ENCODE results near the gene ATP11C. TPM values are rescaled to one million over a fixed set of nuclear protein-coding genes. Genes with fewer than 3 reads are reported as not detected.

ATP11C gene
- total and polyA plus RNA-seq, 2 donors, result 14.6 to 21.6 TPM

DNA sequence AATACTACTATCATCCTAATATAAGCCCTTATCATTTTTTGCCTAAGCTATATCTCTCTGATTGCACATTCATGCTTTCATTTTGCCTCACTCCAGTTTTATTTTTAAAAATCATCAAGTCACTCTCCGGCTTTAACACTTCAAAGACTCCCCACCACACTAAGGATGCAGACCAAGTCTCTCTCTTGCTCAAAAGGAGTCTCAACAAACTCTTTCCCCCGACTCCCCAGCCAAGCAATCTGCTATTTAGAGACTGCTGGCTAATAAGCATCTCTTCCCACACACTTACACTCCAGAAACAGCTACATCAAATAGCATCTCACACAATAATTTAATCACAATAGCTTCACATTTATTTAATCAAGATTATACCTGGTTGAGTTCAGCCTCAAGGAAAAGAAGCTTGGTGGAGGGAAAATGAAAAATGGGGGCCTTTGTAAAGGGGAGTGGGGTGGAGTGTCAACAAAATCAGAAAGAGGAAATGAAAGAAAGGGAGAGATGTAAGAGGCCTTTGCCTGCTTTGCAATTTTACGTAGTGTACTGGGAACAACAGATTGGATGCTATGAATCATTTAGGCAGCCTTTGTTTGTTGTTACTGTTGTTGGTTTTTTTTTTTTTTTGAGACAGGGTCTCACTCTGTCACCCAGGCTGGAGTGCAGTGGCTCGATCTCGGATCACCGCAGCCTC is 120.8 kb downstream of the ATP11C start:
- Histone ChIP-seq H3K4me3 (ENCODE audit: low read length in 2 of 2) (no peak overlapping the region), H3K9me3 (ENCODE audit: control insufficient read depth in 2 of 2, insufficient read depth in 1 of 2, low read length in 1 of 2) (no peaks in the 10 kb centered on the region), H3K27ac (ENCODE audit: low read depth in 1 of 2, low read length in 1 of 2) (no peak overlapping the region), H3K27me3 (ENCODE audit: control insufficient read depth in 2 of 2, insufficient read depth in 1 of 2, low read length in 1 of 2) (no peaks in the 10 kb centered on the region), H3K4me1 (ENCODE audit: control insufficient read depth in 2 of 2, insufficient read depth in 2 of 2, low read length in 2 of 2) (no peaks in the 10 kb centered on the region), H3K36me3 (ENCODE audit: control insufficient read depth in 2 of 2, insufficient read depth in 2 of 2, low read length in 1 of 2) (peaks cover 0 to 6% of the 10 kb centered on the region in 2 donors)
- no peak for DNase-seq (ENCODE audit: low read depth in 6 of 9, low spot score in 9 of 9)
- 97% methylated on average over 6 of the region's 6 CpGs for WGBS

DNA sequence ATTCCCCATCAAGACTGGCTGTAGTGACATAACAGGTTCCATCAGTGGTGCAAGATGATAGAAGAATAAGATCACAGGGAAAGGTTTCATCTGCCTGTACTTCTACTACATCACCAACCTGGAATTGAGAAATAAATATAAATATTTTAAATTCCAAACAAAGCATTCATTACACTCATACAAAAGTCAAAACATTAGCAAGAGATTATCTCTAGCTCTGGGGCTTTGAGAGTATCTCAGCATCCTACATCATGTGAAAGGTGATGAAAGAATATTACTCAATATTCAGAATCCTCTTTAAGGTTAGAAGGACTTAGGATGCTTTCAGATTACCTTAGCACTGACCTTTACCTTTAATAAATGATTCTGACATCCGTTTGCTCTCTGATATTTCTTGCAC is 128.4 kb downstream of the ATP11C start:
- H3K27me3 ChIP-seq (ENCODE audit: control insufficient read depth in 2 of 2, insufficient read depth in 1 of 2, low read length in 1 of 2), result no peaks in the 10 kb centered on the region
- H3K27ac ChIP-seq (ENCODE audit: low read depth in 1 of 2, low read length in 1 of 2), result no peak overlapping the region
- H3K36me3 ChIP-seq (ENCODE audit: control insufficient read depth in 2 of 2, insufficient read depth in 2 of 2, low read length in 1 of 2), result peaks cover 0 to 4% of the 10 kb centered on the region in 2 donors
- 95% methylated on average over 1 of the region's 1 CpG for WGBS
- no peaks in the 10 kb centered on the region for H3K9me3 ChIP-seq (ENCODE audit: control insufficient read depth in 2 of 2, insufficient read depth in 1 of 2, low read length in 1 of 2)
- no peak overlapping the region for H3K4me3 ChIP-seq (ENCODE audit: low read length in 2 of 2)
- H3K4me1 ChIP-seq (ENCODE audit: control insufficient read depth in 2 of 2, insufficient read depth in 2 of 2, low read length in 2 of 2), result no peaks in the 10 kb centered on the region
- no peak for DNase-seq (ENCODE audit: low read depth in 6 of 9, low spot score in 9 of 9)

DNA sequence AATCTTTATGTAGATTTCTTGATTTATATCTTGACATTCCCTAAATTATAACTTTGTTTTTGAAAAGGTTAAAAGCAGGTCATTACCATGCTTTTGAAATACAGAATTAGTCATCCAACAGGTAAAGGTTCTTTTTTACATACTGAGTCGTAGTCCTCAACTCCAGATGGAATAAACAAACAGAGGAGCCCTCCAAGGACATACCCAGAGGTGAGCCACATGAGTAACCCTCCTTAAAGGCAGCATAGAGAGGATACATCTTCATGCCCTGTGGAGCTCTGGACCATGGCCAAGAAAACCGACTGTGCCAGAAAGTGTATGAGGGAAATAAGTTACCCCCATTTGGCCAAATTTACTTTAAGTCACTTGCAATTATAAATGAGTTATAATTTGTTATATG is 129.6 kb downstream of the ATP11C start:
- 93% methylated on average over 2 of the region's 2 CpGs for WGBS
- H3K4me3 ChIP-seq (ENCODE audit: low read length in 2 of 2), result no peak overlapping the region
- H3K4me1 ChIP-seq (ENCODE audit: control insufficient read depth in 2 of 2, insufficient read depth in 2 of 2, low read length in 2 of 2), result no peaks in the 10 kb centered on the region
- peaks cover 0 to 4% of the 10 kb centered on the region in 2 donors for H3K36me3 ChIP-seq (ENCODE audit: control insufficient read depth in 2 of 2, insufficient read depth in 2 of 2, low read length in 1 of 2)
- DNase-seq (ENCODE audit: low read depth in 6 of 9, low spot score in 9 of 9), result no peak
- no peak overlapping the region for H3K27ac ChIP-seq (ENCODE audit: low read depth in 1 of 2, low read length in 1 of 2)
- no peaks in the 10 kb centered on the region for H3K9me3 ChIP-seq (ENCODE audit: control insufficient read depth in 2 of 2, insufficient read depth in 1 of 2, low read length in 1 of 2)
- no peaks in the 10 kb centered on the region for H3K27me3 ChIP-seq (ENCODE audit: control insufficient read depth in 2 of 2, insufficient read depth in 1 of 2, low read length in 1 of 2)

DNA sequence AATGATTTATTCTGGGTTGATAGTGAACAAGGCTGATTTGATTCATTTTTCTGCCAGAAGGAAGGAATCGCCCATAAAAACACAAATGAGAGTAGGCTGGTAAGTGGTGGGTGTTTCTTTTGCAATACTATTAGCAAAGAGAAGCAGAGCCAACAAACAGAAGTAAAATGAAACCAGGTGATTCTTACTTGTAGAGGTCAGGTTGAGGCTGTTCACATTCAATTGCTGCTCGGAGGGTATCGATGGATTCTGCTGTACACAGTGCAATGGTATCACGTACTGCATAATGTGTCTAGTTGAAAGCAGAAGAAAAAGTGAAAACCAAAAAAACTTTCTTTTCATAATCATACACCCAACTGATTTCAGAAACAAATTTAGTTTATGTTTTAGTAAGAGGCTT is 130.8 kb downstream of the ATP11C start:
- Histone ChIP-seq H3K27ac (ENCODE audit: low read depth in 1 of 2, low read length in 1 of 2) (no peak overlapping the region), H3K4me1 (ENCODE audit: control insufficient read depth in 2 of 2, insufficient read depth in 2 of 2, low read length in 2 of 2) (no peaks in the 10 kb centered on the region), H3K4me3 (ENCODE audit: low read length in 2 of 2) (no peak overlapping the region), H3K36me3 (ENCODE audit: control insufficient read depth in 2 of 2, insufficient read depth in 2 of 2, low read length in 1 of 2) (peaks cover 0 to 11% of the 10 kb centered on the region in 2 donors), H3K27me3 (ENCODE audit: control insufficient read depth in 2 of 2, insufficient read depth in 1 of 2, low read length in 1 of 2) (no peaks in the 10 kb centered on the region), H3K9me3 (ENCODE audit: control insufficient read depth in 2 of 2, insufficient read depth in 1 of 2, low read length in 1 of 2) (no peaks in the 10 kb centered on the region)
- DNase-seq (ENCODE audit: low read depth in 6 of 9, low spot score in 9 of 9), result no peak
- WGBS, result over 99% methylated on average over 4 of the region's 4 CpGs

DNA sequence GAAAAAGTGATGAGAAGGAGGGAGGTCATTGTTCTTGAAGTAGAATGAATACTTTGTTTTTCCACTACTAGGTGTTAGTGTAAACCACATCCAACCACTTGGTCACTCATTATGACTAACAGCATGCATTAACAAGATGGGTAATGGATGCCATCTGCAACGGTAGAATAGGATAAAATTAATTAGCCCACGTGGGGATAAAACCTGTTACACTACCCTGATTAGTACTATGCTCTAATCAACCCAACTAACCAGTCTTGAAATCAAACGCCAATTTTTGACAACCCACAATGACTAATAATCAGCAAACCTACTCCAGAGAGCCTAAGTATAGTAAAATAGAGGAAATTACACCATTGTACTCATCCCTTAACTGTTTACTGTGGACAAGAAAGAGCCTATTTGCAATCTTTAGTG is 131.4 kb downstream of the ATP11C start:
- Histone ChIP-seq H3K9me3 (ENCODE audit: control insufficient read depth in 2 of 2, insufficient read depth in 1 of 2, low read length in 1 of 2) (no peaks in the 10 kb centered on the region), H3K4me3 (ENCODE audit: low read length in 2 of 2) (no peak overlapping the region), H3K27ac (ENCODE audit: low read depth in 1 of 2, low read length in 1 of 2) (no peak overlapping the region), H3K4me1 (ENCODE audit: control insufficient read depth in 2 of 2, insufficient read depth in 2 of 2, low read length in 2 of 2) (no peaks in the 10 kb centered on the region), H3K36me3 (ENCODE audit: control insufficient read depth in 2 of 2, insufficient read depth in 2 of 2, low read length in 1 of 2) (peaks cover 0 to 11% of the 10 kb centered on the region in 2 donors), H3K27me3 (ENCODE audit: control insufficient read depth in 2 of 2, insufficient read depth in 1 of 2, low read length in 1 of 2) (no peaks in the 10 kb centered on the region)
- WGBS, result 96% methylated on average over 3 of the region's 3 CpGs
- no peak for DNase-seq (ENCODE audit: low read depth in 6 of 9, low spot score in 9 of 9)

DNA sequence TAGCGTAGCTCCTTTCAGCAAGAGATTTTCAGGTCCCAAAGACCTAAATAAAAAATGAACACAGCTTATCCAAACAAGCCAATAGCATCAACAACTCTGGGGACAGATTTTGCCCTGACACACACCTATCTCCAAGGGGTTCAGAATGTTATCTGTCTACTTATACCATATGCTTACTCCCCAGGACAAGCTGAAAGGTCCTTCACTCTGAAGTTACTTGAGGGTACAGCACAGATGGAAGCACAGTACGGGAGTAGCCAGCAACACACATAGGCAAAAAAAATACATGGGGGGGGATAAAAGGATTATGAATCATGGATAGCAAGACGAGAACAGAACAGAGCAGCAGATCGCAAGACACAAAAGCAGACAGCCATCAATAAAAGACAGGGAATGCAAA is 134.2 kb downstream of the ATP11C start:
- Histone ChIP-seq H3K27me3 (ENCODE audit: control insufficient read depth in 2 of 2, insufficient read depth in 1 of 2, low read length in 1 of 2) (no peaks in the 10 kb centered on the region), H3K27ac (ENCODE audit: low read depth in 1 of 2, low read length in 1 of 2) (no peak overlapping the region), H3K9me3 (ENCODE audit: control insufficient read depth in 2 of 2, insufficient read depth in 1 of 2, low read length in 1 of 2) (no peaks in the 10 kb centered on the region), H3K4me1 (ENCODE audit: control insufficient read depth in 2 of 2, insufficient read depth in 2 of 2, low read length in 2 of 2) (no peaks in the 10 kb centered on the region), H3K4me3 (ENCODE audit: low read length in 2 of 2) (no peak overlapping the region), H3K36me3 (ENCODE audit: control insufficient read depth in 2 of 2, insufficient read depth in 2 of 2, low read length in 1 of 2) (peaks cover 0 to 11% of the 10 kb centered on the region in 2 donors)
- WGBS, result over 99% methylated on average over 4 of the region's 4 CpGs
- DNase-seq (ENCODE audit: low read depth in 6 of 9, low spot score in 9 of 9), result no peak

DNA sequence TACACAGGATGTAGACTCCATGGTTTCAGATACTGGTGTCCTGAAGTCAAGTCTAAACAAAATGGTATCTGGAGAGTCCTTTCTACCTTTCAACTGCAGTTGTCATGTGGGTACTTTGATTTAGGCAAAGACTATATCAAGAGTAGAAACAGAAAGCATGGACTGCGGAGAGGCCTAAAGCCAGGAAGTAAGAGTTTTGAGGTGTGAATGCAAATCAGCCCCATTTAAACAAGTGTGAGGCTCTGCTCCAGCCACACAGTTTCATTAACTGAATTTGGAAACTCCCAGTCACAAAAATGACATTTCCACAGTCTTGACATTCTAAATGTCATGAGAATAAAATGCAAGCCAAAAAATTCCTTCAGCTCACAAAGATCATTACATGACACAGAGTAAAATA is 137.7 kb downstream of the ATP11C start:
- no peaks in the 10 kb centered on the region for H3K4me1 ChIP-seq (ENCODE audit: control insufficient read depth in 2 of 2, insufficient read depth in 2 of 2, low read length in 2 of 2)
- H3K36me3 ChIP-seq (ENCODE audit: control insufficient read depth in 2 of 2, insufficient read depth in 2 of 2, low read length in 1 of 2), result peaks cover 0 to 6% of the 10 kb centered on the region in 2 donors
- 95% methylated on average over 1 of the region's 1 CpG for WGBS
- H3K27ac ChIP-seq (ENCODE audit: low read depth in 1 of 2, low read length in 1 of 2), result no peak overlapping the region
- no peak overlapping the region for H3K4me3 ChIP-seq (ENCODE audit: low read length in 2 of 2)
- no peak for DNase-seq (ENCODE audit: low read depth in 6 of 9, low spot score in 9 of 9)
- no peaks in the 10 kb centered on the region for H3K9me3 ChIP-seq (ENCODE audit: control insufficient read depth in 2 of 2, insufficient read depth in 1 of 2, low read length in 1 of 2)
- no peaks in the 10 kb centered on the region for H3K27me3 ChIP-seq (ENCODE audit: control insufficient read depth in 2 of 2, insufficient read depth in 1 of 2, low read length in 1 of 2)

DNA sequence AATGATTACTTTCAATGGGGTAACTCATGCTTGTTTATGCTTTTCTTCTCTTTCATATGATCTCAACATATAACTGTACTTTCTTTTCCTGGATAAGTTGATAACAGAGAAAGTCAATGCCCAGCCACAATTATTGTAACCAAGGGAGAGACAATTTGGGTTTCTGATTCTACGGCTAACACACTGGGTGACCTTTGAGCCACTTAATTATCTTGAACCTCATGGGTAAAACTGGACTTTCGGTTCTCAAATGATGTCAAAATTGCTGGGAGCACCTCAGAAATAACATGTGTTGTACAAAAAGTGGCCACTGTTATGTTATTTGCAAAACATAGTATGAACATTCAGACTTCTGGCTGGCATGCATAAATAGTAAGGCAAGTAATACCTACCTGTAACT is 145.3 kb downstream of the ATP11C start:
- Histone ChIP-seq H3K4me3 (ENCODE audit: low read length in 2 of 2) (no peak overlapping the region), H3K27ac (ENCODE audit: low read depth in 1 of 2, low read length in 1 of 2) (no peak overlapping the region), H3K4me1 (ENCODE audit: control insufficient read depth in 2 of 2, insufficient read depth in 2 of 2, low read length in 2 of 2) (no peaks in the 10 kb centered on the region), H3K27me3 (ENCODE audit: control insufficient read depth in 2 of 2, insufficient read depth in 1 of 2, low read length in 1 of 2) (no peaks in the 10 kb centered on the region), H3K9me3 (ENCODE audit: control insufficient read depth in 2 of 2, insufficient read depth in 1 of 2, low read length in 1 of 2) (no peaks in the 10 kb centered on the region), H3K36me3 (ENCODE audit: control insufficient read depth in 2 of 2, insufficient read depth in 2 of 2, low read length in 1 of 2) (peaks cover 4 to 10% of the 10 kb centered on the region in 2 donors)
- DNase-seq (ENCODE audit: low read depth in 6 of 9, low spot score in 9 of 9), result no peak
- WGBS, result 96% methylated on average over 2 of the region's 2 CpGs

DNA sequence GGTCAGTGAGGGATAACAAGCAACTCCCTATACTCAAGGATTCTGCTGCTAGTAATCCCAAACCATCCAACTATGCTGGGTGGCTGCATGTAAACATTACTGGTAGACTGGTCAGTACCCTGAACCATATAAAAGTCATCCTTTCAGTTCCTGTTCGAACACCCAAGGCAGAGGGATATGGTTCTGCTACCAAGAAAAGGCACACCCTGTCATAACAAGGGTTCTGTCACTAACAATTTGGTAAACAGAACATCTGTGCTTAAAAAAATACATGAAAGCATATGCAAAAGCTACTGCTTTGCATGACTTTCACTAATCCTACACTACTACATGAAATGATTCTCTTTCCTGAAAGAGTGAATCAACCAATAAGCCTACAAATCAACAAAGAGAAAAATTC is 148.0 kb downstream of the ATP11C start:
- no peak for DNase-seq (ENCODE audit: low read depth in 6 of 9, low spot score in 9 of 9)

More for the DNA sequence above, 148.0 kb downstream of the ATP11C start:
- H3K4me1 ChIP-seq (ENCODE audit: control insufficient read depth in 2 of 2, insufficient read depth in 2 of 2, low read length in 2 of 2), result no peaks in the 10 kb centered on the region
- WGBS, result 92% methylated on average over 1 of the region's 1 CpG
- peaks cover 4 to 12% of the 10 kb centered on the region in 2 donors for H3K36me3 ChIP-seq (ENCODE audit: control insufficient read depth in 2 of 2, insufficient read depth in 2 of 2, low read length in 1 of 2)
- no peaks in the 10 kb centered on the region for H3K9me3 ChIP-seq (ENCODE audit: control insufficient read depth in 2 of 2, insufficient read depth in 1 of 2, low read length in 1 of 2)
- no peak overlapping the region for H3K27ac ChIP-seq (ENCODE audit: low read depth in 1 of 2, low read length in 1 of 2)
- no peaks in the 10 kb centered on the region for H3K27me3 ChIP-seq (ENCODE audit: control insufficient read depth in 2 of 2, insufficient read depth in 1 of 2, low read length in 1 of 2)
- H3K4me3 ChIP-seq (ENCODE audit: low read length in 2 of 2), result no peak overlapping the region

Measured in thymus (tissue), 11 donors.